Heart right ventricle (tissue), 16 donors: ENCODE results near the gene HINT3. TPM values are rescaled to one million over a fixed set of nuclear protein-coding genes. Genes with fewer than 3 reads are reported as not detected.

Experiments used
- ATAC-seq, 8 donors: fragments of 200-7000 bp; cut with Tn5 transposase; one replicate each; pipeline ENCODE4 v1.9.1; 2020; ENCODE audit warnings: mild to moderate bottlenecking in 8 of 8, moderate library complexity in 8 of 8, moderate number of reproducible peaks in 1 of 8
- DNase-seq, 2 donors: peaks; one replicate each; pipeline ENCODE4 v3.0.0-alpha.2; 2020
- H3K27ac ChIP-seq, 10 donors: fragments of 200-600 bp; sonication (generic) in 2 of 10; one replicate each; pipeline versions ENCODE4 v1.5.0 to v1.8.0; 2020 to 2022; ENCODE audit warnings: mild to moderate bottlenecking in 3 of 10
- H3K27me3 ChIP-seq, 7 donors: fragments of 200-600 bp; one replicate each; pipeline ENCODE4 v1.8.0; 2021 to 2022; ENCODE audit warnings: mild to moderate bottlenecking in 2 of 7
- H3K36me3 ChIP-seq, 9 donors: fragments of 200-600 bp; sonication (generic) in 1 of 9; one replicate each; pipeline versions ENCODE4 v1.5.0 to v1.8.0; 2020 to 2022; ENCODE audit warnings: mild to moderate bottlenecking in 2 of 9
- H3K4me1 ChIP-seq, 9 donors: fragments of 200-600 bp; sonication (generic) in 1 of 9; one replicate each; pipeline versions ENCODE4 v1.5.0 to v1.8.0; 2020 to 2022; ENCODE audit warnings: mild to moderate bottlenecking in 4 of 9
- H3K4me3 ChIP-seq, 10 donors: fragments of 200-600 bp; sonication (generic) in 2 of 10; one replicate each; pipeline versions ENCODE4 v1.5.0 to v1.8.0; 2020 to 2022; ENCODE audit warnings: mild to moderate bottlenecking in 7 of 10, moderate library complexity in 2 of 10
- H3K9me3 ChIP-seq, 11 donors: fragments of 200-600 bp in 10 of 11; sonication (generic) in 2 of 11; one replicate each; pipeline versions ENCODE4 v1.5.0 to v1.8.0; 2013 to 2022; ENCODE audit warnings: mild to moderate bottlenecking in 2 of 11, control low read depth in 1 of 11, moderate library complexity in 1 of 11
- WGBS, 2 donors: extraction: QIAGEN DNeasy Blood & Tissue Kit; methylation state at CpG; one replicate each; pipeline ENCODE4 v1.1.7; 2013; ENCODE audit warnings: inconsistent platforms in 1 of 2; 5-methylcytosine and 5-hydroxymethylcytosine counted together
- intact Hi-C, 10 donors: fragments of 100-400 bp; cut with DNase I; formaldehyde crosslinking; loops; one replicate each; pipeline versions ENCODE4 v1.11.1 to v1.14.2; 2022
- polyA plus RNA-seq, 2 donors: library from polyadenylated mRNA; stranded (reverse); fragments of 200-250 nt; gene quantifications; one replicate each; pipeline ENCODE4 v1.2.3, GENCODE V29; 2013
- total RNA-seq, 10 donors: library from RNA; stranded (reverse); fragmentation: NEBNext Ultra II Directional in 3 of 10; extraction: Animal tissue kit (Norgen Biotek cat#: 25700) in 3 of 10; gene quantifications; one replicate each; pipeline versions ENCODE4 v1.2.1 to v1.2.4, GENCODE V29; 2021 to 2023
- TF ChIP-seq, protein P1 (sequence below), 9 donors: fragments of 200-600 bp; sonication (generic) in 2 of 9; IDR thresholded peaks; one replicate each; pipeline versions ENCODE4 v1.5.0 to v1.8.0; 2021 to 2022; ENCODE audit warnings: antibody characterized with exemption in 9 of 9, mild to moderate bottlenecking in 5 of 9, moderate library complexity in 1 of 9
- donor health status: Arrhythmogenic right ventricular cardiomyopathy.
- donor health status: ischemic (EF 13 %, LVEDD 7.1; RV severe dilation, severe dysfunction).
- donor health status: healthy with polysubstance abuse.
- donor health status: DM: no; HTN: yes; CAD: no.
- donor health status: DM: no; HTN: no; CAD: no.
- donor health status: ischemic (EF 25% LVEDD 6.9; RV normal size, moderate dysfunction).
- donor health status: ischemic (EF 25% LVEDD 5.7; RV mildly dilated, moderate dysfunction).
- donor health status: healthy.
- donor health status: DM: yes; HTN: yes; CAD: no.
- donor health status: Ischemic cardiomyopathy.
- donor health status: ischemic (EF 35%, LVEDD 5.7; RV mildly dilated, moderate dysfunction).
- donor health status: nonischemic (EF 11% LVEDD 7.7; RV severe dilation, severe dysfunction).
- donor health status: DM: yes; HTN: yes; CAD: no.
- donor health status: PGD.
- donor health status: ischemic (EF 29% LVEDD 5.4; RV normal size, mild dysfunction).
- donor health status: nonischemic (EF 23%, LVEDD 6.1; RV moderate dilation, normal function).

Gene HINT3
- total and polyA plus RNA-seq, 12 donors: 6.2 to 41.6 (median 33.6) TPM

DNA sequence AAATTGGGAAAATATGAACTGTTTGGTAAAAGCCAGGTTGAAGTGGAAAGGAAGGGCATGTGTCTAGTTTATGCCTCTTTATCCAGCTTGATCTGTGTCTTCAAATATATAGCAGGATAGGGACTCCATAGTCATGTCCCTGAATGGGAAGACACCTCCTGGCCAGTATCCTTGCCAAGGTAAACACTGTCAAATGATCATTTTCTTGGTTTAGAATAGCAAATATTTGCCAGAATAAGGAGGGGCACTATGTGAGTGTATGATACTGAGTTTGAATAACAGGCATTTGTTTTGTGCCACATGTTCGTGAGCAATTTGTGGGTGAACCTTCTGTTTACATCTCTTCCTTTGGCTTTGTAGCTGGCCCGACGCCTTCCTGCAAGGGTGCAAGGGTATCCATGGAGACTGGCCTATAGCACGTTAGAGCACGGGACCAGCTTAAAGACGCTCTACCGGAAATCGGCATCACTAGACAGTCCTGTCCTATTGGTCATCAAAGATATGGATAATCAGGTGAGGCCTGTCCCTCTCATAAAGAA, 34.2 kb upstream of the HINT3 start:
- no peak overlapping the region for H3K4me3 ChIP-seq
- DNase-seq: no peak
- H3K36me3 ChIP-seq: peaks cover 0 to 71% (median 26%) of the 10 kb centered on the region in 9 donors
- TF ChIP-seq, protein P1, sequence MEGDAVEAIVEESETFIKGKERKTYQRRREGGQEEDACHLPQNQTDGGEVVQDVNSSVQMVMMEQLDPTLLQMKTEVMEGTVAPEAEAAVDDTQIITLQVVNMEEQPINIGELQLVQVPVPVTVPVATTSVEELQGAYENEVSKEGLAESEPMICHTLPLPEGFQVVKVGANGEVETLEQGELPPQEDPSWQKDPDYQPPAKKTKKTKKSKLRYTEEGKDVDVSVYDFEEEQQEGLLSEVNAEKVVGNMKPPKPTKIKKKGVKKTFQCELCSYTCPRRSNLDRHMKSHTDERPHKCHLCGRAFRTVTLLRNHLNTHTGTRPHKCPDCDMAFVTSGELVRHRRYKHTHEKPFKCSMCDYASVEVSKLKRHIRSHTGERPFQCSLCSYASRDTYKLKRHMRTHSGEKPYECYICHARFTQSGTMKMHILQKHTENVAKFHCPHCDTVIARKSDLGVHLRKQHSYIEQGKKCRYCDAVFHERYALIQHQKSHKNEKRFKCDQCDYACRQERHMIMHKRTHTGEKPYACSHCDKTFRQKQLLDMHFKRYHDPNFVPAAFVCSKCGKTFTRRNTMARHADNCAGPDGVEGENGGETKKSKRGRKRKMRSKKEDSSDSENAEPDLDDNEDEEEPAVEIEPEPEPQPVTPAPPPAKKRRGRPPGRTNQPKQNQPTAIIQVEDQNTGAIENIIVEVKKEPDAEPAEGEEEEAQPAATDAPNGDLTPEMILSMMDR (IDR thresholded peaks at IDR 0.05): no peak
- WGBS, 2 donors: 95 to 97% methylated on average over 8 of the region's 8 CpGs
- intact Hi-C loops: no loop called here
- no peaks in the 10 kb centered on the region for H3K27me3 ChIP-seq
- no peak for ATAC-seq
- H3K4me1 ChIP-seq: peaks cover 0 to 68% (median 2%) of the 10 kb centered on the region in 9 donors
- peak overlapping the region in 1 of 10 donors; percentile 64 for H3K27ac ChIP-seq
- no peaks in the 10 kb centered on the region for H3K9me3 ChIP-seq

DNA sequence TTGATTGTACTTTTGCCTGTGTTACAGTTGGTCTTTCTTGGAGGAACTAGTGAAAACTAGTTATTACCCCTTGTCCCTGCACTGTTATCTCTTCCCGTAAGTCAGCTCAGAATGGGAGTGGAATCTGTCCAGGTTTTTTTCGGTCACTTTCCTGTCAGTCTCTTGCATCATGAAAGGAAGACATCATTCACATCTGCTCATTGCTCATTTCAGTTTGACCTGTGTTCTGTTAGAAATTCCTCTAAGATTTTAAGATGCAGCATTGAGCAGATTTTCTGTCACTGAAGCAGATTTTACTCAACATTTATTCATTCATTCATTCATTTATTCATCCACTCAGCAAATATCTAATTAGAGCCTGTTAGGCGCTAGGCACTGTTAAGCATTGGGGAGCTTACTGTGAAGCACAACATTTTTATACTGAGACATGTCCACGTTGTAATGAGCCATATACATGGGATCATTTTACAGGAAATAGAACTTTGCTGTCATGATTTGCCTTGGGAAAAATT, 33.1 kb upstream of the HINT3 start:
- peak in 1 of 8 donors; percentile 36 for ATAC-seq
- intact Hi-C loops: no loop called here
- peaks cover 0 to 79% (median 30%) of the 10 kb centered on the region in 9 donors for H3K36me3 ChIP-seq
- no peaks in the 10 kb centered on the region for H3K27me3 ChIP-seq
- WGBS, 2 donors: 52 to 60% methylated on average over 4 of the region's 4 CpGs
- TF ChIP-seq, protein P1 (IDR thresholded peaks at IDR 0.05): no peak
- no peak overlapping the region for H3K4me3 ChIP-seq
- H3K4me1 ChIP-seq: peaks cover 0 to 67% (median under 1%) of the 10 kb centered on the region in 9 donors
- DNase-seq: no peak
- peak overlapping the region in 2 of 10 donors; percentile 28 to 64 for H3K27ac ChIP-seq
- no peaks in the 10 kb centered on the region for H3K9me3 ChIP-seq

DNA sequence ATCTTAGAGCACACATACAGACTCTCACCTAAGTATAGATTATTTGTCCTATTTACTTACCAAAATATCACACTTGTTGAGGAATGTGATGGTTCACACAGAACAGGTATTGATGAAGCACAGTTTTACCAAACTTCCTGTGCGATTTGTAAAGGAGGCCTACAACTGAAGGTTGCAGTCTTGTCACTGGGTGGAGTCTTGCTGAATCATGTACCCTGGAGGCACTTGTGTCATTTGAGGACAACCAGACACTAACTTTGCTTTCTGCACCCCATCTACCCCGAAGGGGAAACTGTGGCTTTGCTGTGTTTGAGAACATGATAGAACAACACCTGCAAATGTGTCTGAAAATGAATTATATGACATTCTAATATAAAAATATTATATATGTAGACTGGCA, 32.4 kb upstream of the HINT3 start:
- peak in 1 of 8 donors; percentile 26 for ATAC-seq

DNA sequence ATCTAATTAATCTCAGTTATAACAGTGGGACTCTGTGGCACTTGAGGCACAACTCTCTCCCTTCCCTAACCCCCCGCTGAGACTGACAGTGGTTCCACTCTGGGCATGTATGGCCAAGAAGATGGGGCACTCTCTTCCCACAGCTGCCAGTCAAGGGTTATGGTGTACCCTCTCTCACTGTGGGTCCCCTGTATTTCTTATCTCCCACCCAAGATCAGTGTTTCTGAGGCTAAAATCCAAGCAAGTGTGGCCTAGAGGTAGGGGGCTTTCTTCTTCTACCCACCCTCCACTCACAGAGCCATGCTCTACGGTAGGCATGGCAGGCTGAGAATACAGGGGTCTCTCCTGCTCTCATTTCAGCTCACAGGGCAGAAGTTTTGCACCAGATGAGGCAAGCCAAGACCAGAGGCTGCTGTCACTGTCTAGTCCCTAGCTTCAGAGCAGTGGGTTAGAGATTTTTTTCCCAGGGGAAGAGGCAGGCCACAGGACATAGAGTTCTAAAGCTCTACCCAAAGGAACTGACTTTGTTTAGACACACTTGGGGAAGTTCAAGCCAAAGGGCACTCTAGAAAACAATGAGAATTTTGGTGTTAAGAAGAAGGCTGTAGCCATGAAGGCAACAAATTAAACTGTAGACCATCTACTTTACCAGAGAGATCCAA, 31.7 kb upstream of the HINT3 start:
- intact Hi-C loops: no loop called here

More for the DNA sequence above, 32.4 kb upstream of the HINT3 start:
- 65 to 69% methylated on average over 2 of the region's 2 CpGs for WGBS, 2 donors
- H3K36me3 ChIP-seq: peaks cover 0 to 87% (median 34%) of the 10 kb centered on the region in 9 donors
- TF ChIP-seq, protein P1 (IDR thresholded peaks at IDR 0.05): no peak
- H3K27ac ChIP-seq: peak overlapping the region in 1 of 10 donors; percentile 22
- no peaks in the 10 kb centered on the region for H3K27me3 ChIP-seq
- no peak overlapping the region for H3K4me3 ChIP-seq
- peaks cover 0 to 59% (median 0%) of the 10 kb centered on the region in 9 donors for H3K4me1 ChIP-seq
- intact Hi-C loops: no loop called here
- no peak for DNase-seq
- no peaks in the 10 kb centered on the region for H3K9me3 ChIP-seq

More for the DNA sequence above, 31.7 kb upstream of the HINT3 start:
- Histone ChIP-seq H3K27ac (peak overlapping the region in 1 of 10 donors; percentile 46), H3K27me3 (no peaks in the 10 kb centered on the region), H3K36me3 (peaks cover 0 to 93% (median 34%) of the 10 kb centered on the region in 9 donors), H3K4me3 (no peak overlapping the region), H3K4me1 (peaks cover 0 to 53% (median 0%) of the 10 kb centered on the region in 9 donors), H3K9me3 (no peaks in the 10 kb centered on the region)
- TF ChIP-seq, protein P1 (IDR thresholded peaks at IDR 0.05): no peak
- DNase-seq: no peak
- WGBS, 2 donors: 96 to 97% methylated on average over 2 of the region's 2 CpGs
- peak in 4 of 8 donors; percentile 46 to 59 (median 46) for ATAC-seq
